HG03196 (cell line): ENCODE measurements around the gene NRDC.

Source experiments
- ATAC-seq: cut with Tn5 transposase; IDR thresholded peaks from one replicate; pipeline ENCODE4 v1.9.1; 2021; ENCODE audit not compliant: unreplicated experiment

NRDC gene

GRCh38 chr1:51784997-51785421 lies 93.5 kb downstream of the NRDC start:
- no peak for ATAC-seq

DNA sequence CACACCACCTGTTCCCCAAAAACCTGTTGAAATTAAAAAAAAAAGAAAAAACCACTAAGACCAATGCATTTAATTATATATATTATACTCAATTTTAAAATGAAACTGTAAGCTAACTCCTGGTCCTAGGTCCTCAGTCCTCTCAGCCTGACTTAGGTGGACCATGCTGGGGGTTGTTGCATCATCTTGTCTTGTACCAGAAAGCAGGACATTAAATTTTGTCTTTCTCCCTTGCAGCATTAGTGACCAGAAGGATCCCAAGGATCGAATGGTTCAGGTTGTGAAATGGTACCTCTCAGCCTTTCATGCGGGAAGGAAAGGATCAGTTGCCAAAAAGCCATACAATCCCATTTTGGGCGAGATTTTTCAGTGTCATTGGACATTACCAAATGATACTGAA lies 97.6 kb downstream of the NRDC start:
- ATAC-seq = no peak

DNA sequence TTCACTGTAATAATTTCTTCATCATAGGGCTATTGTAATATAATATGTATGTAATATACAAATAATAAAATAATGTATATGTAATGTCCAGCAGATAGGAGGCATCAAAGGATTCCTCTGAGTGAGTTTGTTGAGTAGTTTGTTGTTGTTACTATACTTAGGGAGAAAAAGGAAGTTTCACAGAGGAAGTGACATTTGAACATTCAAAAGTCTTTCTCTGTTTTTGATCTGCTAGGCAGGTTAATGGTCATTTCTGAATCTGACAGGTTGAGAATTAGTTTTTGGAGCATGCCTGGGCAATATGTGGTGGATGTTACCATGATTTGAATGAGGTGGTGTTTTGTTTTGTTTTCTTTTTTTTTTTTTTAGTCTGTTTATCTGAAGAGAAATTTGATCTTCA lies 102.1 kb downstream of the NRDC start:
- ATAC-seq = no peak

DNA sequence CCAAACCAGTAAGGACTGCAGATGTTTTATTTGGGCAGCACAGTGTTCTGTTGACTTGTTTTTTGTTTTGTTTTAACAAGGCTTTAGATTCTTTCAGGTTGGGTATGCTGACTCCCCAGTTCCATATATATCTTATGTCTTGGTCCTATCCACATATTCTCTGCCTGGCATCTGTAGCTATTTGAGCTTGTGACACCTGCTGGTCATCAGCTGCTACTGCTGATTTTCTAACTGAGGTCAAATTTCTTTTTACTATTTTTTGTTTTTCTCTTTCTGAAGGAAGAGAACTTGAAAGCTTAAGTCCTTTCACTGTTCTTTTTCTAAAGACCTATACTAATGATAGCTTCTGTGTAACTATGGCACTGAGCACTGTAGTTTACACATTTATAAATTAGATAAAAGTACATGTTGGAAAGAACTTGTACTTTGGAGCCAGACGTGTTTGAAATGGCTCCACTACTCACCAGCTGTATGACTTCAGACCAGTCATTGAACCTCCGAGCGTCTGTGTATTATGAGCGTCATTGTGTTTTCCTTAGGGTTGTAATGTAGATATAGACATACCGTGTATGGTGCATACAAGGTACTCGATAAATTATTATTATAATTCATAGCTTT lies 109.4 kb downstream of the NRDC start:
- ATAC-seq = no peak

DNA sequence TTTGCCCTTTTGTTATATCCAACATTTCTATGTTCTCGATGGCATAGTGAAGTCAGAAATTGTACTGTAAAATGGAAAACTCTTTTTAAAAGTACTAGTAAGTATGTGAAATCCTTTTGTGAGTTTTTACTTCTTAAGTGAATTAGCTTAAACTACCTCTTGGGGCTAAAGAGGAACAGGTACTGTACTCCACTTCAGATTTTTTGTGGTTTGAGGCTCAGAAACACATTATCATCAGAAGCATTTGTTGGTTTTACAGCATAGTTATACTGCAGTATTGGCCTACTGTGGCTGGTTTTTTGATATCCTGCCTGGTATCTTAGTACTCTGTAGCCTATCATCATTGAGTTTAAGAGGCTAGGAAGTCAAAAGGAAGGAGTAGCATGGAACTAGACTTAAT lies 117.2 kb downstream of the NRDC start:
- ATAC-seq = no peak

- no peak for ATAC-seq
Observed at GRCh38 chr1:51760872-51761271, 117.7 kb downstream of the NRDC start.

DNA sequence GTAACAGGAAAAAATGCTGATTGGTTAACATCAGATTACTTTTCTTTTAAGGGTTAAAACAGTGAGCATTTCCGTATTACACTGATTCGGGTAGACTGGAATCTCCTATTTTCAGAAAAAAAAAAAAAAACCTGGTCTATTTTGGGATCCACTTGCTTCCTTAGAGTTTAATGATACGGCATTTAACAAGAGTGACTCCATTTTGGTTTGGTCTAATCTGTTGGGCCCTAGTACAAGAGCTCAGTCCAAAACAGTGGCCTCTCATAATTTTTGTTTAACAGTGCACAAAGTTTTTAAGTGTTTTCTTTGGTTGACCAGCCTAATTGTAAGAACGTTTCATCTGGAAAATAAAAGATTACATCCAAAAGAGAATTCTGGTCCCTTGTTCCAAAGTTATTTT lies 120.2 kb downstream of the NRDC start:
- ATAC-seq = no peak

DNA sequence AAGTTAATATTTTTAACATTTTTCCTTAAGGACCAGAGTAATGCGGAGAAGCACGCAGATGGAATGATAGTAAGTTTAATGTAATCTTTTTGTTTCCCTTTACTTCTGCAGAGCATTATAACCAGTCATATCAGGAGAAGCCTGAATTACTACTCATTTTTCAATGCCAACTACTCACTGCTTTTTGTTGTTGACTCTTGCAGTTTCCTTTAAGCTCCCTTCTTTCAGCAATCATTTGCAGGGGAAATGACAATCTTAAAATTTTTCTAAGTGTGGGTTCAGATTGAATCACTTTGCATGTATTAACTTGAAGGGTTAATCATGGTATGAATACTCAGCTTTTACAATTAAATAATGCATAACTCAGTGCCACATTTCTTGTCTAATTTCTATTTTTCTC lies 122.2 kb downstream of the NRDC start:
- no peak for ATAC-seq

DNA sequence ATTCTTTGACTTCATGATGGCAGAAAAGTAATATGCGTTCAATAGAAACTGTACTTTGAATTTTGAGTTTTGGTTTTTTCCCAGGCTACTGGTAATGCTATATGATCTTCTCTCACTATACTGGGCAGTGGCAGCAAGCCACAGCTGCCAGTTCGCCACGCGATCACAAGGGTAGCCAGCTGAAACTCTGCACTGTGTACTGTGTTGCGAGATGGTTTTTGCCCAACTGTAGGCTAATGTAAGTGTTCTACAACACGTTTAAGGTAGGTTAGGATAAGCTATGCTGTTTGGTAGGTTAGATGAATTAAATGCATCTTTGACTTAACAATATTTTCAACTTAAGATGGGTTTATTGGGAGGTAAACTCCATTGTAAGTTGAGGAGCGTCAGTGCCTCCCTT lies 123.1 kb downstream of the NRDC start:
- ATAC-seq = no peak

GRCh38 chr1:51754666-51755065 lies 123.9 kb downstream of the NRDC start:
- ATAC-seq = no peak

- no peak for ATAC-seq
Observed at GRCh38 chr1:51753969-51754368, 124.6 kb downstream of the NRDC start.

GRCh38 chr1:51752073-51752948 lies 126.2 kb downstream of the NRDC start:
- ATAC-seq = no peak

DNA sequence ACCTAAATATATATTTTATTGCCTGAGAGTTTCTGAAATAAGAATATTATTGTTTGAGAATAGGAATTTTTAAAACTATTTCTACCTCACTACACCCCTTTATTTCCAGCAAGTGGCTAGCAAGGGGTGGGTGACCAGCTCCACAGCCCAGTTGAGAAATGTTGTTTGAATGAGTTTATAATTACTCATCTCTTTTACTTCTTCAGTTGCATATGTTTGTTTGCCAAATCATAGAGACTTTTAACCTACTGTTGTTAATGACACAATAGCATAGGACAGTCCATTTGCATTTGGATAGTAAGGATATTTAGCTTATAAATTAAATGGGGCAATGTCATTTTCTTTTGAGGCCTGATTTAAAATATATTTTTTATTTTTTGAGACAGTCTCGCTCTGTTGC lies 127.8 kb downstream of the NRDC start:
- no peak for ATAC-seq

GRCh38 chr1:51750218-51750617 lies 128.3 kb downstream of the NRDC start:
- no peak for ATAC-seq

- ATAC-seq = no peak
Observed at GRCh38 chr1:51749151-51749550, 129.4 kb downstream of the NRDC start.

GRCh38 chr1:51745304-51745570 lies 133.3 kb downstream of the NRDC start:
- ATAC-seq = no peak

- no peak for ATAC-seq
Observed at GRCh38 chr1:51744506-51745303, 133.8 kb downstream of the NRDC start.

DNA sequence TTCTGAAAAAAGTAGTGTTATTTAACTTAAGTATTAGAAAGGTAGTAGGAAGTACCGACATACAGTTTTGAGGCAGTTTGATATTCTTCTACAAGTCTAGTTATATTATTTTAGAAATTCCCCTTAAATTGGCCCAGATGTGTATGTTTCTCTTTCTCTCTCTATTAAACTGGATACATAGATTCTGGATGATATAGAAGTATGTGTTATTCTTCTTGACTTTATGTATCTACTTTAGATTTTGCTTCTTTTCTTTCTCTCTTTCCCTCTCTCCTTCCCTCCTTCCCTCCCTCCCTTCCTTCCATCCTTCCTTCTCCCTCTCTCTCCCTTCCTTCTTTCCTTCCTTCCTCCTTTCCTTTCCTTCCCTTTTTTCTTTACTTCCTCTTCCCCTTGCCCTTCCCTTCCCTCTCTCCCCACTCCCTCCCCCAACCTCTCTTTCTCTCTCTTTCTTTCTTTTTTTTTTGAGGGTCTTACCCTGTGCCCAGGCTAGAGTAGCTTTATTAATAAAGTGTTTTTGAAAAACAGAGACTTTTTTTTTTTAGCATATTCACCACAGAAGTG lies 137.3 kb downstream of the NRDC start:
- no peak for ATAC-seq

DNA sequence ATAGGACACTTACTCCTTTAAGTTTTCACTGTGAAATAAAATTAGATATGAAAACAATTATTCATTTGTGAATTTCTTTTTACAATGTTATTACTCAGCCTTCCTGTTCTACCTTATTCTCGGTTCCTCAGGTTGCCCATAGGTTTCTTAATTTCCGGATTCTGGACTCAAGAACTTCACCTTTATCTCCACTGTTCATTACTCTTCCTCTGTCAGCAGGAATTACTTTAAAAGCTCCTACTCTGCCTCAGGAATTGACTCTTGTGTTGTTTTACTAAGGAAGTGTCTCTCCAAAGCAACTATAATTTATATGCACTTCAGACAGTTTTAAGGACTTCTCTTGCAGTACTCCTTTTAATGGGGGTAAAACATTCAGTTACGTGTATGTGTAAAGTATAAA lies 137.9 kb downstream of the NRDC start:
- ATAC-seq = no peak
